HEK293T (cell line): ENCODE results near the gene CDHR5.

Experiments used
- CTCF ChIA-PET: fragments of 350-600 bp; formaldehyde crosslinking; extraction: SDS; loops from one replicate; lab custom pipeline; 2021; ENCODE audit warnings: antibody characterized with exemption, inconsistent platforms; lab: Yijun Ruan, JAX
- POLR2A ChIA-PET: fragments of 350-600 bp; formaldehyde crosslinking; extraction: SDS; loops from one replicate; lab custom pipeline; 2020; ENCODE audit warnings: antibody characterized with exemption, inconsistent platforms; lab: Yijun Ruan, JAX
- DNase-seq: peaks from one replicate; pipeline ENCODE4 v3.0.0; 2012; ENCODE audit warnings: mixed read lengths; ENCODE audit errors: extremely low spot score
- ARNT ChIP-seq: fragments of 450-650 bp; IDR thresholded peaks from 2 replicates; pipeline ENCODE4 v1.6.1; 2017; ENCODE audit warnings: mild to moderate bottlenecking
- BHLHE40 ChIP-seq: fragments of 450-650 bp; IDR thresholded peaks from 2 replicates; pipeline ENCODE4 v1.6.1; 2016; ENCODE audit warnings: mild to moderate bottlenecking, moderate library complexity, borderline replicate concordance
- CTBP1 ChIP-seq: fragments of 450-650 bp; IDR thresholded peaks from 2 replicates; pipeline ENCODE4 v1.6.1; 2016; ENCODE audit warnings: borderline replicate concordance
- ELF4 ChIP-seq: fragments of 450-650 bp; IDR thresholded peaks from 2 replicates; pipeline ENCODE4 v1.6.1; 2017; ENCODE audit warnings: antibody characterized with exemption
- FOXA1 ChIP-seq: fragments of 450-650 bp; IDR thresholded peaks from 2 replicates; pipeline ENCODE4 v1.6.1; 2016; ENCODE audit warnings: mild to moderate bottlenecking
- FOXK2 ChIP-seq: fragments of 450-650 bp; IDR thresholded peaks from 2 replicates; pipeline ENCODE4 v1.6.1; 2016; ENCODE audit warnings: mild to moderate bottlenecking
- FOXM1 ChIP-seq: fragments of 450-650 bp; IDR thresholded peaks from 2 replicates; pipeline ENCODE4 v1.6.1; 2017; ENCODE audit warnings: mild to moderate bottlenecking, borderline replicate concordance
- HDGF ChIP-seq: fragments of 450-650 bp; IDR thresholded peaks from 2 replicates; pipeline ENCODE4 v1.6.1; 2017; ENCODE audit warnings: antibody characterized with exemption, borderline replicate concordance
- L3MBTL2 ChIP-seq: fragments of 450-650 bp; conservative IDR thresholded peaks from 2 replicates; pipeline ENCODE4 v1.6.1; 2016; ENCODE audit warnings: mild to moderate bottlenecking
- LEF1 ChIP-seq: fragments of 450-650 bp; IDR thresholded peaks from 2 replicates; pipeline ENCODE4 v1.6.1; 2017; ENCODE audit warnings: mild to moderate bottlenecking, borderline replicate concordance
- NFRKB ChIP-seq: fragments of 450-650 bp; IDR thresholded peaks from 2 replicates; pipeline ENCODE4 v1.6.1; 2016; ENCODE audit warnings: mild to moderate bottlenecking, moderate library complexity
- PKNOX1 ChIP-seq: fragments of 450-650 bp; IDR thresholded peaks from 2 replicates; pipeline ENCODE4 v1.6.1; 2016
- SP1 ChIP-seq: fragments of 450-650 bp; IDR thresholded peaks from 2 replicates; pipeline ENCODE4 v1.6.1; 2017
- SUZ12 ChIP-seq: fragments of 450-650 bp; IDR thresholded peaks from 2 replicates; pipeline ENCODE4 v1.6.1; 2016; ENCODE audit warnings: mild to moderate bottlenecking
- TARDBP ChIP-seq: fragments of 450-650 bp; IDR thresholded peaks from 2 replicates; pipeline ENCODE4 v1.6.1; 2016
- ZNF384 ChIP-seq: fragments of 450-650 bp; IDR thresholded peaks from 2 replicates; pipeline ENCODE4 v1.6.1; 2016

The CDHR5 gene

GRCh38 chr11:592501-592900 is 32.3 kb downstream of the CDHR5 start:
- ChIA-PET CTCF (no interaction called here), POLR2A (no interaction called here)
- no peak for TF ChIP-seq SP1
- TF ChIP-seq HDGF: no peak
- TF ChIP-seq ELF4: no peak
- no peak for TF ChIP-seq FOXM1
- TF ChIP-seq LEF1: no peak
- no peak for TF ChIP-seq FOXK2
- TF ChIP-seq CTBP1: no peak
- TF ChIP-seq ARNT: no peak
- no peak for TF ChIP-seq NFRKB
- TF ChIP-seq FOXA1: no peak
- no peak for TF ChIP-seq PKNOX1
- no peak for TF ChIP-seq L3MBTL2
- no peak for TF ChIP-seq ZNF384
- no peak for TF ChIP-seq TARDBP
- TF ChIP-seq SUZ12: no peak
- TF ChIP-seq BHLHE40: no peak
- DNase-seq: no peak

- TF ChIP-seq ARNT: no peak
- TF ChIP-seq L3MBTL2: no peak
- no peak for TF ChIP-seq CTBP1
- no peak for TF ChIP-seq ELF4
- no peak for TF ChIP-seq FOXK2
- no peak for TF ChIP-seq BHLHE40
- no peak for TF ChIP-seq NFRKB
- TF ChIP-seq SUZ12: no peak
- TF ChIP-seq FOXA1: no peak
- ChIA-PET POLR2A (interaction anchor here (0.9 to 1.0 kb wide), 2 partner anchors 8 to 15 kb away, joined by 3 read pairs; partner anchors contain the start of gene PHRF1), CTCF (no interaction called here)
- DNase-seq: no peak
Observed at GRCh38 chr11:590997-591396, 33.8 kb downstream of the CDHR5 start.

GRCh38 chr11:589798-590197 is 35.0 kb downstream of the CDHR5 start:
- ChIA-PET POLR2A (interaction anchor here (1.2 kb wide), 1 partner anchor 14 kb away, joined by 3 read pairs; no protein-coding TSS in a partner anchor), CTCF (no interaction called here)
- TF ChIP-seq HDGF: no peak
- no peak for TF ChIP-seq BHLHE40
- no peak for DNase-seq

GRCh38 chr11:587978-588380 is 36.8 kb downstream of the CDHR5 start:
- ChIA-PET POLR2A (interaction anchor here (1.2 kb wide), 1 partner anchor 18 kb away, joined by 3 read pairs; no protein-coding TSS in a partner anchor), CTCF (no interaction called here)
- no peak for TF ChIP-seq SUZ12
- no peak for TF ChIP-seq FOXA1
- no peak for TF ChIP-seq SP1
- no peak for TF ChIP-seq FOXK2
- no peak for TF ChIP-seq L3MBTL2
- no peak for TF ChIP-seq FOXM1
- no peak for TF ChIP-seq ARNT
- no peak for TF ChIP-seq PKNOX1
- TF ChIP-seq LEF1: no peak
- no peak for TF ChIP-seq TARDBP
- no peak for TF ChIP-seq NFRKB
- no peak for TF ChIP-seq BHLHE40
- TF ChIP-seq CTBP1: no peak
- no peak for TF ChIP-seq ELF4
- TF ChIP-seq ZNF384: no peak
- TF ChIP-seq HDGF: no peak
- DNase-seq: no peak

- no peak for DNase-seq
- TF ChIP-seq L3MBTL2: no peak
- ChIA-PET CTCF (no interaction called here), POLR2A (interaction anchor here (1.2 kb wide), 1 partner anchor 17 kb away, joined by 3 read pairs; no protein-coding TSS in a partner anchor)
Observed at GRCh38 chr11:587546-587945, 37.2 kb downstream of the CDHR5 start.

GRCh38 chr11:586376-587316 is 38.1 kb downstream of the CDHR5 start:
- ChIA-PET POLR2A (no interaction called here), CTCF (interaction anchor here (1.4 kb wide), 1 partner anchor 11 kb away, joined by 3 read pairs; no protein-coding TSS in a partner anchor)
- no peak for DNase-seq
- TF ChIP-seq ELF4 (no peak), FOXK2 (no peak), ARNT (no peak), L3MBTL2 (no peak), TARDBP (no peak), HDGF (no peak), NFRKB (no peak)

DNA sequence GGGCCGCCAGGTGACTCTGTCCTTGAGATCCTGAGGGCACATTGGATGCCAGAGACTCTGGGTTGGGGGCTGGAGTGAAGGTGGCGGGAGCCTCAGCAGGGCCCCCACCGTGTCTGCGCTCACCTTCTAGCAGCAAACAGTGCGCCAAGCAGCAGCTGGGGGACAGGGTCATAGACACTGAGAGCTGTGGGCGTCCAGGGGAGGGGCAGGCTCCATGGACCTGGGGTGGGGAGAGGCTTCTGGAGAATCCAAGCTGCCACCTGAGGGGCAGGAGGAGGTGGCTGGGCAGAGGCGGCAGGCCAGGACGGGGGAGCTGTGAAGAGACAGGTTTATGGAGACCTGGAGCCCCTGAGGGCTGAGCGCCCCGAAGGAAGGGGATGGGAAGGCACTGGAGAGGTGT is 40.5 kb downstream of the CDHR5 start:
- TF ChIP-seq FOXK2 (no peak), HDGF (no peak), CTBP1 (no peak), ZNF384 (no peak), L3MBTL2 (no peak), NFRKB (no peak), ARNT (no peak), LEF1 (no peak), FOXM1 (no peak), SP1 (no peak), FOXA1 (no peak), TARDBP (no peak), BHLHE40 (no peak), ELF4 (no peak), PKNOX1 (no peak), SUZ12 (no peak)
- ChIA-PET CTCF (no interaction called here), POLR2A (no interaction called here)
- no peak for DNase-seq
